HCT116 (cell line): ENCODE results near the gene CDH2. TPM values are rescaled to one million over a fixed set of nuclear protein-coding genes. Genes with fewer than 3 reads are reported as not detected.

Source experiments
- ATAC-seq: fragments of 200-7000 bp; cut with Tn5 transposase; 2 replicates; pipeline ENCODE4 v1.9.1; 2020; ENCODE audit warnings: mild to moderate bottlenecking, moderate library complexity
- BruUV-seq: library from RNA; stranded (reverse); fragments of 400-500 nt; replicated peaks from 2 replicates; lab custom pipeline; 2021; lab: Mats Ljungman, UMichigan
- CTCF ChIA-PET: fragments of 300-600 bp; sonication (Branson Sonifier 250); formaldehyde crosslinking; loops from one replicate; lab custom pipeline; 2021; ENCODE audit warnings: antibody characterized with exemption; lab: Charles Lee
- POLR2A ChIA-PET: fragments of 300-600, 350-600 bp; sonication (Branson Sonifier 250); formaldehyde crosslinking; loops from one replicate; lab custom pipeline; 2021; ENCODE audit warnings: antibody characterized with exemption; lab: Charles Lee
- RAD21 ChIA-PET, 2 experiments: fragments of 300-600 bp; sonication (Branson Sonifier 250); formaldehyde crosslinking; loops; one replicate each; lab custom pipeline; 2023; ENCODE audit warnings: low total read pairs in 2 of 2; ENCODE audit not compliant: uncharacterized antibody in 2 of 2, unreplicated experiment in 2 of 2, low non-redundant PET in 1 of 2; lab: Charles Lee
- DNase-seq: peaks from one replicate; pipeline ENCODE4 v3.0.0-alpha.2; 2010; ENCODE audit warnings: low read depth, low spot score
- H2AFZ ChIP-seq: fragments of 200-600 bp; shearing (Covaris generic), sonication (generic); 2 replicates; pipeline ENCODE4 v1.6.1; 2017; ENCODE audit warnings: low read depth, mixed run types, mixed read lengths, antibody characterized with exemption, low read length; ENCODE audit not compliant: poor library complexity, severe bottlenecking
- H3K27ac ChIP-seq: 2 replicates; pipeline ENCODE4 v1.5.1; 2012; ENCODE audit warnings: low read depth, low read length
- H3K27me3 ChIP-seq: fragments of 200-600 bp; sonication (generic); 2 replicates; pipeline ENCODE4 v1.6.1; 2016; ENCODE audit warnings: mixed run types, low read length, mixed read lengths; ENCODE audit not compliant: insufficient read depth
- H3K36me3 ChIP-seq, 2 experiments: fragments of 200-500 bp in 1 of 2; fragments of 200-600 bp in 1 of 2; sonication (Bioruptor generic) in 1 of 2; sonication (generic) in 1 of 2; 2 replicates each; pipeline versions ENCODE4 v1.5.1 to v1.6.1; 2014 to 2016; ENCODE audit warnings: low read length in 2 of 2, inconsistent platforms in 1 of 2, mixed read lengths in 1 of 2, mixed run types in 1 of 2; ENCODE audit not compliant: insufficient read depth in 2 of 2, control insufficient read depth in 1 of 2
- H3K4me1 ChIP-seq, 2 experiments: fragments of 200-600 bp in 1 of 2; sonication (generic) in 1 of 2; 2 replicates each; pipeline versions ENCODE4 v1.5.1 to v1.6.1; 2012 to 2017; ENCODE audit warnings: low read length in 2 of 2, inconsistent platforms in 1 of 2, mild to moderate bottlenecking in 1 of 2, mixed read lengths in 1 of 2, mixed run types in 1 of 2, moderate library complexity in 1 of 2; ENCODE audit not compliant: insufficient read depth in 2 of 2, control insufficient read depth in 1 of 2
- H3K4me2 ChIP-seq: fragments of 200-600 bp; sonication (generic); 2 replicates; pipeline ENCODE4 v1.6.1; 2017; ENCODE audit warnings: mixed run types, low read length, mixed read lengths
- H3K4me3 ChIP-seq, 2 experiments: fragments of 200-600 bp in 1 of 2; sonication (generic) in 1 of 2; replicated peaks in 1 of 2; 2 replicates each; pipeline ENCODE4 v1.5.1; 2011 to 2016; ENCODE audit warnings: low read length in 2 of 2, control low read depth in 1 of 2, low read depth in 1 of 2, mild to moderate bottlenecking in 1 of 2, mixed read lengths in 1 of 2, mixed run types in 1 of 2
- H3K79me2 ChIP-seq: fragments of 200-600 bp; sonication (generic); 2 replicates; pipeline ENCODE4 v1.6.1; 2017; ENCODE audit warnings: mild to moderate bottlenecking, mixed run types, low read length, moderate library complexity, mixed read lengths; ENCODE audit not compliant: insufficient read depth
- H3K9ac ChIP-seq: fragments of 200-600 bp; sonication (generic); 2 replicates; pipeline ENCODE4 v1.6.1; 2016; ENCODE audit warnings: low read length, mixed read lengths
- H3K9me2 ChIP-seq: fragments of 200-600 bp; sonication (generic), shearing (Covaris generic); 2 replicates; pipeline ENCODE4 v1.6.1; 2017; ENCODE audit warnings: mixed run types, mild to moderate bottlenecking, moderate library complexity; ENCODE audit not compliant: insufficient read depth
- H3K9me3 ChIP-seq, 2 experiments: fragments of 200-500 bp in 1 of 2; fragments of 200-600 bp in 1 of 2; sonication (Bioruptor generic) in 1 of 2; sonication (generic) in 1 of 2; 2 replicates each; pipeline ENCODE4 v1.6.1; 2014 to 2017; ENCODE audit warnings: low read length in 2 of 2, mixed read lengths in 2 of 2, inconsistent platforms in 1 of 2, low read depth in 1 of 2, mild to moderate bottlenecking in 1 of 2, mixed run types in 1 of 2, moderate library complexity in 1 of 2; ENCODE audit not compliant: control insufficient read depth in 1 of 2, insufficient read depth in 1 of 2
- H4K20me1 ChIP-seq: fragments of 200-600 bp; sonication (generic), shearing (Covaris generic); 2 replicates; pipeline ENCODE4 v1.6.1; 2017; ENCODE audit warnings: mixed run types, mild to moderate bottlenecking, moderate library complexity; ENCODE audit not compliant: insufficient read depth
- CBX3 ChIP-seq: IDR thresholded peaks from 2 replicates; pipeline ENCODE4 v1.6.1; 2012; ENCODE audit warnings: low read depth
- CEBPB ChIP-seq: IDR thresholded peaks from 2 replicates; pipeline ENCODE4 v1.6.1; 2012; ENCODE audit warnings: low read depth
- EGR1 ChIP-seq: IDR thresholded peaks from 2 replicates; pipeline ENCODE4 v1.6.1; 2012; ENCODE audit warnings: low read depth
- JUND ChIP-seq: IDR thresholded peaks from 2 replicates; pipeline ENCODE4 v1.6.1; 2012
- POLR2A ChIP-seq: IDR thresholded peaks from 2 replicates; pipeline ENCODE4 v1.7.0; 2011; ENCODE audit warnings: borderline replicate concordance; ENCODE audit not compliant: insufficient read depth, insufficient read length; ENCODE audit errors: extremely low read depth
- POLR2AphosphoS5 ChIP-seq: IDR thresholded peaks from 2 replicates; pipeline ENCODE4 v1.6.1; 2011; ENCODE audit warnings: mild to moderate bottlenecking, low read depth, low read length, moderate library complexity
- RAD21 ChIP-seq: IDR thresholded peaks from 2 replicates; pipeline ENCODE4 v1.6.1; 2012; ENCODE audit warnings: low read depth, mild to moderate bottlenecking
- REST ChIP-seq: IDR thresholded peaks from 2 replicates; pipeline ENCODE4 v1.6.1; 2012; ENCODE audit warnings: low read depth
- SP1 ChIP-seq: IDR thresholded peaks from 2 replicates; pipeline ENCODE4 v1.6.1; 2012; ENCODE audit warnings: low read depth
- SRF ChIP-seq: IDR thresholded peaks from 2 replicates; pipeline ENCODE4 v1.6.1; 2012; ENCODE audit warnings: low read depth
- TCF7L2 ChIP-seq: IDR thresholded peaks from 2 replicates; pipeline ENCODE4 v1.7.0; 2011; ENCODE audit warnings: borderline replicate concordance, inconsistent platforms; ENCODE audit not compliant: insufficient read depth, insufficient read length; ENCODE audit errors: extremely low read depth
- ZBTB33 ChIP-seq: IDR thresholded peaks from 2 replicates; pipeline ENCODE4 v1.6.1; 2011; ENCODE audit warnings: mild to moderate bottlenecking, low read length, moderate library complexity; ENCODE audit not compliant: insufficient replicate concordance; ENCODE audit errors: extremely low read depth
- ZNF274 ChIP-seq: fragments of 200-500 bp; sonication (Bioruptor generic); IDR thresholded peaks from 2 replicates; pipeline ENCODE4 v1.6.1; 2014; ENCODE audit warnings: mild to moderate bottlenecking, low read depth, low read length, inconsistent platforms
- intact Hi-C: fragments of 100-400 bp; cut with micrococcal nuclease; formaldehyde crosslinking; loops from 2 replicates; pipeline ENCODE4 v1.10.0; 2022
- total RNA-seq: library from RNA; stranded (reverse); gene quantifications from one replicate; pipeline ENCODE4 v1.2.1, GENCODE V29; 2021; ENCODE audit not compliant: unreplicated experiment
- TF ChIP-seq, protein P1 (sequence below), 3 experiments: fragments of 200-600 bp in 1 of 3; sonication (generic) in 1 of 3; IDR thresholded peaks in 2 of 3; conservative IDR thresholded peaks in 1 of 3; 2 replicates each; pipeline ENCODE4 v1.5.1; 2012 to 2017; ENCODE audit warnings: low read depth in 2 of 3, low read length in 2 of 3, antibody characterized with exemption in 1 of 3, borderline replicate concordance in 1 of 3, control low read depth in 1 of 3, mild to moderate bottlenecking in 1 of 3, mixed read lengths in 1 of 3, mixed run types in 1 of 3, moderate library complexity in 1 of 3; ENCODE audit not compliant: insufficient read depth in 1 of 3
- TF ChIP-seq, protein P2 (sequence below): IDR thresholded peaks from 2 replicates; pipeline ENCODE4 v1.6.1; 2012

CDH2 gene
- total RNA-seq, 1 experiment from 2014 or later = 0.15 TPM

DNA sequence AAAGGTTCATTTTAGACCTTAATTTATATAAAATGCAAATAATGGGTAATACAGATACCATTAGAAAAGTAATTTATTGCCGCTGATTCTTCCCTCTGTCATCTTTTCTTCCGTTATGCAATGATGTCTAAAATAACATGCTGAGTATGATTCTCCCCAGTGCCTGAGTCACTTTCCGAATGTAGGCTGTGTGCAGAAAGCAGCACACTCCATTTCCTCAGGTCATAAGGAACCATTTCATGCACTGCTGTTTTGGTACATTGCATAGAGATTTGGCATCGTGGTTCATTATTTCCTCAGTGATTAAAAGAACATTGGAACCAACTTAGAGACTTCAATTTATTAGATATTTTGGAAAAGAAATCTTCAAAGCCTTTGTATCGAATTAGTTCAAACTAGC lies 173.5 kb downstream of the CDH2 start (continued):
- no peak for TF ChIP-seq ZBTB33
- TF ChIP-seq EGR1 = no peak
- no peak for TF ChIP-seq JUND
- TF ChIP-seq SRF = no peak

DNA sequence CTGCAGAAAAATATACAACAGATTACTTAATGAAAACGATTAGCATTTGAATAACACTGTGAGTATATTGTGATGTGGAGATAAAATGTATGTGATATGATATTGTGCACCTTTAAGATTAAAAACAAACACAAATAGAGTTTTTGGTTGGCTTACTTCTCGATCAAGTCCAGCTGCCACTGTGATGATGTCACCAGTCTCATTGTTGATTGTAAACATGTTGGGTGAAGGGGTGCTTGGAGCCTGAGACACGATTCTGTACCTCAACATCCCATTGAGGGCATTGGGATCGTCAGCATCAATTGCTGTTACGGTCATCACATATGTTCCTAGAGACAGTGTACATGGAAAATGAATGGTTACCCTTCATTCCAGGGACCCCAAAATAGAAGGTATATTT lies 174.1 kb downstream of the CDH2 start:
- no peaks in the 10 kb centered on the region for H4K20me1 ChIP-seq
- no peak overlapping the region for H3K27ac ChIP-seq
- H3K4me2 ChIP-seq = no peak overlapping the region
- ATAC-seq = no peak
- CTCF ChIA-PET = no interaction called here
- H3K9ac ChIP-seq = no peak overlapping the region
- intact Hi-C loops = no loop called here
- no peaks in the 10 kb centered on the region for H3K36me3 ChIP-seq
- DNase-seq = no peak
- H3K79me2 ChIP-seq = no peaks in the 10 kb centered on the region
- no peaks in the 10 kb centered on the region for H3K4me1 ChIP-seq
- POLR2A ChIA-PET = no interaction called here
- no peak overlapping the region for H3K4me3 ChIP-seq
- RAD21 ChIA-PET = no interaction called here
- no peaks in the 10 kb centered on the region for H3K9me2 ChIP-seq
- BruUV-seq = no TSS peak
- H2AFZ ChIP-seq = no peak overlapping the region
- no peaks in the 10 kb centered on the region for H3K27me3 ChIP-seq
- no peaks in the 10 kb centered on the region; a peak in 1 of 4 replicates for H3K9me3 ChIP-seq
- TF ChIP-seq REST (no peak), SP1 (no peak), EGR1 (no peak), POLR2AphosphoS5 (no peak), POLR2A (no peak), ZBTB33 (no peak), TCF7L2 (no peak), CEBPB (no peak), JUND (no peak), CBX3 (no peak), RAD21 (no peak), SRF (no peak), ZNF274 (no peak)
- TF ChIP-seq, protein P1, sequence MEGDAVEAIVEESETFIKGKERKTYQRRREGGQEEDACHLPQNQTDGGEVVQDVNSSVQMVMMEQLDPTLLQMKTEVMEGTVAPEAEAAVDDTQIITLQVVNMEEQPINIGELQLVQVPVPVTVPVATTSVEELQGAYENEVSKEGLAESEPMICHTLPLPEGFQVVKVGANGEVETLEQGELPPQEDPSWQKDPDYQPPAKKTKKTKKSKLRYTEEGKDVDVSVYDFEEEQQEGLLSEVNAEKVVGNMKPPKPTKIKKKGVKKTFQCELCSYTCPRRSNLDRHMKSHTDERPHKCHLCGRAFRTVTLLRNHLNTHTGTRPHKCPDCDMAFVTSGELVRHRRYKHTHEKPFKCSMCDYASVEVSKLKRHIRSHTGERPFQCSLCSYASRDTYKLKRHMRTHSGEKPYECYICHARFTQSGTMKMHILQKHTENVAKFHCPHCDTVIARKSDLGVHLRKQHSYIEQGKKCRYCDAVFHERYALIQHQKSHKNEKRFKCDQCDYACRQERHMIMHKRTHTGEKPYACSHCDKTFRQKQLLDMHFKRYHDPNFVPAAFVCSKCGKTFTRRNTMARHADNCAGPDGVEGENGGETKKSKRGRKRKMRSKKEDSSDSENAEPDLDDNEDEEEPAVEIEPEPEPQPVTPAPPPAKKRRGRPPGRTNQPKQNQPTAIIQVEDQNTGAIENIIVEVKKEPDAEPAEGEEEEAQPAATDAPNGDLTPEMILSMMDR (IDR thresholded peaks at IDR 0.05 in 2 of 3, conservative IDR thresholded peaks at IDR 0.05 in 1 of 3; ENCODE audit: borderline replicate concordance in 1 of 3, insufficient read depth in 1 of 3, low read depth in 2 of 3, low read length in 2 of 3) = no peak
- TF ChIP-seq, protein P2, sequence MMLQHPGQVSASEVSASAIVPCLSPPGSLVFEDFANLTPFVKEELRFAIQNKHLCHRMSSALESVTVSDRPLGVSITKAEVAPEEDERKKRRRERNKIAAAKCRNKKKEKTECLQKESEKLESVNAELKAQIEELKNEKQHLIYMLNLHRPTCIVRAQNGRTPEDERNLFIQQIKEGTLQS = no peak
